ENCODE data around the gene SORCS2.

GRCh38 chr4:7763106-7763505, 570.8 kb downstream of the SORCS2 start:
- TF ChIP-seq, protein P1, sequence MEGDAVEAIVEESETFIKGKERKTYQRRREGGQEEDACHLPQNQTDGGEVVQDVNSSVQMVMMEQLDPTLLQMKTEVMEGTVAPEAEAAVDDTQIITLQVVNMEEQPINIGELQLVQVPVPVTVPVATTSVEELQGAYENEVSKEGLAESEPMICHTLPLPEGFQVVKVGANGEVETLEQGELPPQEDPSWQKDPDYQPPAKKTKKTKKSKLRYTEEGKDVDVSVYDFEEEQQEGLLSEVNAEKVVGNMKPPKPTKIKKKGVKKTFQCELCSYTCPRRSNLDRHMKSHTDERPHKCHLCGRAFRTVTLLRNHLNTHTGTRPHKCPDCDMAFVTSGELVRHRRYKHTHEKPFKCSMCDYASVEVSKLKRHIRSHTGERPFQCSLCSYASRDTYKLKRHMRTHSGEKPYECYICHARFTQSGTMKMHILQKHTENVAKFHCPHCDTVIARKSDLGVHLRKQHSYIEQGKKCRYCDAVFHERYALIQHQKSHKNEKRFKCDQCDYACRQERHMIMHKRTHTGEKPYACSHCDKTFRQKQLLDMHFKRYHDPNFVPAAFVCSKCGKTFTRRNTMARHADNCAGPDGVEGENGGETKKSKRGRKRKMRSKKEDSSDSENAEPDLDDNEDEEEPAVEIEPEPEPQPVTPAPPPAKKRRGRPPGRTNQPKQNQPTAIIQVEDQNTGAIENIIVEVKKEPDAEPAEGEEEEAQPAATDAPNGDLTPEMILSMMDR (IDR thresholded peaks at IDR 0.05; ENCODE audit: low read depth, low read length): no peak
- TF ChIP-seq, protein P2, sequence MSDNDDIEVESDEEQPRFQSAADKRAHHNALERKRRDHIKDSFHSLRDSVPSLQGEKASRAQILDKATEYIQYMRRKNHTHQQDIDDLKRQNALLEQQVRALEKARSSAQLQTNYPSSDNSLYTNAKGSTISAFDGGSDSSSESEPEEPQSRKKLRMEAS (IDR thresholded peaks at IDR 0.05; ENCODE audit: low read depth, low read length): no peak
- no peak for TF ChIP-seq POLR2A (IDR thresholded peaks at IDR 0.05; ENCODE audit: extremely low read depth, insufficient read length)
- TF ChIP-seq MYC (IDR thresholded peaks at IDR 0.05; ENCODE audit: low read depth, low read length): no peak
